Measurements from ENCODE around the gene MDFI.

Gene MDFI

GRCh38 chr6:41598670-41599014, 39.6 kb upstream of the MDFI start:
- no peak for DNase-seq (ENCODE audit: low spot score)
- no peaks in the 10 kb centered on the region for H3K9me3 Mint-ChIP-seq
- no peaks in the 10 kb centered on the region for H3K27me3 Mint-ChIP-seq (ENCODE audit: low read depth)
- H3K4me3 Mint-ChIP-seq, result no peak overlapping the region
- no peak overlapping the region for H3K27ac Mint-ChIP-seq
- H3K4me1 Mint-ChIP-seq (ENCODE audit: low read depth), result peaks cover 5% of the 10 kb centered on the region
- H3K36me3 Mint-ChIP-seq (ENCODE audit: low read depth), result no peaks in the 10 kb centered on the region

- H3K27ac Mint-ChIP-seq, result no peak overlapping the region
- DNase-seq (ENCODE audit: low spot score), result no peak
- no peaks in the 10 kb centered on the region for H3K9me3 Mint-ChIP-seq
- H3K4me1 Mint-ChIP-seq (ENCODE audit: low read depth), result peaks cover 5% of the 10 kb centered on the region
- no peak overlapping the region for H3K4me3 Mint-ChIP-seq
- no peaks in the 10 kb centered on the region for H3K27me3 Mint-ChIP-seq (ENCODE audit: low read depth)
- H3K36me3 Mint-ChIP-seq (ENCODE audit: low read depth), result no peaks in the 10 kb centered on the region
Measured at GRCh38 chr6:41599015-41599851, 39.0 kb upstream of the MDFI start.

- H3K4me1 Mint-ChIP-seq (ENCODE audit: low read depth), result peaks cover 5% of the 10 kb centered on the region
- H3K4me3 Mint-ChIP-seq, result no peak overlapping the region
- no peaks in the 10 kb centered on the region for H3K27me3 Mint-ChIP-seq (ENCODE audit: low read depth)
- no peaks in the 10 kb centered on the region for H3K36me3 Mint-ChIP-seq (ENCODE audit: low read depth)
- no peak overlapping the region for H3K27ac Mint-ChIP-seq
- no peaks in the 10 kb centered on the region for H3K9me3 Mint-ChIP-seq
- no peak for DNase-seq (ENCODE audit: low spot score)
Measured at GRCh38 chr6:41599852-41600445, 38.3 kb upstream of the MDFI start.

- Mint-ChIP-seq H3K27me3 (ENCODE audit: low read depth) (no peaks in the 10 kb centered on the region), H3K36me3 (ENCODE audit: low read depth) (no peaks in the 10 kb centered on the region), H3K9me3 (no peaks in the 10 kb centered on the region), H3K4me3 (no peak overlapping the region), H3K4me1 (ENCODE audit: low read depth) (peaks cover 5% of the 10 kb centered on the region), H3K27ac (no peak overlapping the region)
- no peak for DNase-seq (ENCODE audit: low spot score)
Measured at GRCh38 chr6:41600499-41601247, 37.6 kb upstream of the MDFI start.

- peaks cover 5% of the 10 kb centered on the region for H3K4me1 Mint-ChIP-seq (ENCODE audit: low read depth)
- no peak for DNase-seq (ENCODE audit: low spot score)
- H3K27me3 Mint-ChIP-seq (ENCODE audit: low read depth), result no peaks in the 10 kb centered on the region
- H3K4me3 Mint-ChIP-seq, result no peak overlapping the region
- no peak overlapping the region for H3K27ac Mint-ChIP-seq
- H3K36me3 Mint-ChIP-seq (ENCODE audit: low read depth), result no peaks in the 10 kb centered on the region
- no peaks in the 10 kb centered on the region for H3K9me3 Mint-ChIP-seq
Measured at GRCh38 chr6:41601248-41601549, 37.1 kb upstream of the MDFI start.

- Mint-ChIP-seq H3K27me3 (ENCODE audit: low read depth) (no peaks in the 10 kb centered on the region), H3K36me3 (ENCODE audit: low read depth) (no peaks in the 10 kb centered on the region), H3K4me1 (ENCODE audit: low read depth) (peaks cover 5% of the 10 kb centered on the region), H3K4me3 (no peak overlapping the region), H3K9me3 (no peaks in the 10 kb centered on the region), H3K27ac (no peak overlapping the region)
- DNase-seq (ENCODE audit: low spot score), result no peak
Measured at GRCh38 chr6:41602422-41602743, 35.9 kb upstream of the MDFI start.

- Mint-ChIP-seq H3K4me3 (peak overlapping the region; percentile 10), H3K27me3 (ENCODE audit: low read depth) (no peaks in the 10 kb centered on the region), H3K9me3 (no peaks in the 10 kb centered on the region), H3K27ac (no peak overlapping the region), H3K36me3 (ENCODE audit: low read depth) (no peaks in the 10 kb centered on the region), H3K4me1 (ENCODE audit: low read depth) (peaks cover 5% of the 10 kb centered on the region)
- DNase-seq (ENCODE audit: low spot score), result peak; percentile 68
Measured at GRCh38 chr6:41602864-41603608, 35.2 kb upstream of the MDFI start.

DNA sequence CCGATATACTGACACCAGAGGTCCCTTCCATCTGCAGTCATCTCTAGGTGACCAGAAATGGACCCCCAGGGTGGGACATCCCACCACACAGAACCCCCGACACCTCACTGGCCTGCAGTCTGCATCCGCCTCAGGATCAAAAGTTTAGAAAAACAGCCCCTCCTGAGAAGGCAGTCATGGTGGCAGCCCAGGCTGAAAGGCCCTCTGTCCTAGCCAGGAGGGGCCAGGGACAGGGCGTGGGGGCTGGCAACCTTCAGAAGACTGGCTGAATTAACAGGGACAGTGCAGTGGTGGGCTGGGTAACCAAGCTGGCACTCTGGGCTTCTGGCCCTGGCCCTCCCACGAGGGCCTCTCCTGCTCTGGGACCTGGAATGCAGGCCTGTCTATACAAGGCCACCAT, 34.3 kb upstream of the MDFI start:
- DNase-seq (ENCODE audit: low spot score), result no peak
- Mint-ChIP-seq H3K27ac (no peak overlapping the region), H3K4me3 (no peak overlapping the region), H3K4me1 (ENCODE audit: low read depth) (peaks cover 5% of the 10 kb centered on the region), H3K9me3 (no peaks in the 10 kb centered on the region), H3K27me3 (ENCODE audit: low read depth) (no peaks in the 10 kb centered on the region), H3K36me3 (ENCODE audit: low read depth) (no peaks in the 10 kb centered on the region)

- no peak for DNase-seq (ENCODE audit: low spot score)
- Mint-ChIP-seq H3K4me1 (ENCODE audit: low read depth) (peaks cover 5% of the 10 kb centered on the region), H3K27ac (no peak overlapping the region), H3K9me3 (no peaks in the 10 kb centered on the region), H3K27me3 (ENCODE audit: low read depth) (no peaks in the 10 kb centered on the region), H3K36me3 (ENCODE audit: low read depth) (no peaks in the 10 kb centered on the region), H3K4me3 (no peak overlapping the region)
Measured at GRCh38 chr6:41605649-41606048, 32.6 kb upstream of the MDFI start.

GRCh38 chr6:41607036-41607435, 31.2 kb upstream of the MDFI start:
- H3K9me3 Mint-ChIP-seq, result no peaks in the 10 kb centered on the region

DNA sequence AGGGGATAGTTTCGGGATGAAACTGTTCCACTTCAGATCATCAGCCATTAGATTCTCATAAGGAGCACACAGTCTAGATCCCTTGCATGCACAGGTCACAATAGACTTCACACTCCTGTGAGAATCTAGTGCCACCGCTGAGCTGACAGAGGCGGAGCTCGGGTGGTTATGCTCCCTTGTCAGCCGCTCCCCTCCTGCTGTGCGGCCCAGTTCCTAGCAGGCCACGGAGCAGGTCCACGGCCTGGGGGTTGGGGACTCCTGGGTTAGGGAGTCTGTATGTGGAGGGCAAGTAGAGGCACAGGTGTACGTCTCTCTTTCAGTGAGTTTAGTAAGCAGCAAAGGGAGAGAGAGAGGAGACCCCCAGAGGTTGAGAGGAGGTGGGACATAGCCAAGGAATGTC, 30.5 kb upstream of the MDFI start:
- Mint-ChIP-seq H3K36me3 (ENCODE audit: low read depth) (no peaks in the 10 kb centered on the region), H3K27me3 (ENCODE audit: low read depth) (peaks cover 3% of the 10 kb centered on the region), H3K4me1 (ENCODE audit: low read depth) (peaks cover 4% of the 10 kb centered on the region), H3K4me3 (no peak overlapping the region), H3K9me3 (peaks cover 4% of the 10 kb centered on the region), H3K27ac (no peak overlapping the region)
- no peak for DNase-seq (ENCODE audit: low spot score)

More at GRCh38 chr6:41607036-41607435, 31.2 kb upstream of the MDFI start:
- Mint-ChIP-seq H3K27me3 (ENCODE audit: low read depth) (no peaks in the 10 kb centered on the region), H3K4me3 (no peak overlapping the region), H3K27ac (no peak overlapping the region), H3K36me3 (ENCODE audit: low read depth) (no peaks in the 10 kb centered on the region), H3K4me1 (ENCODE audit: low read depth) (peaks cover 5% of the 10 kb centered on the region)
- no peak for DNase-seq (ENCODE audit: low spot score)

- H3K27ac Mint-ChIP-seq, result no peak overlapping the region
- no peak for DNase-seq (ENCODE audit: low spot score)
- H3K4me1 Mint-ChIP-seq (ENCODE audit: low read depth), result peaks cover under 1% of the 10 kb centered on the region
- peaks cover 8% of the 10 kb centered on the region for H3K27me3 Mint-ChIP-seq (ENCODE audit: low read depth)
- H3K36me3 Mint-ChIP-seq (ENCODE audit: low read depth), result no peaks in the 10 kb centered on the region
- no peak overlapping the region for H3K4me3 Mint-ChIP-seq
- peaks cover 9% of the 10 kb centered on the region for H3K9me3 Mint-ChIP-seq
Measured at GRCh38 chr6:41608443-41609151, 29.7 kb upstream of the MDFI start.

GRCh38 chr6:41614715-41615114, 23.6 kb upstream of the MDFI start:
- Mint-ChIP-seq H3K4me3 (no peak overlapping the region), H3K27ac (no peak overlapping the region), H3K9me3 (peaks cover 9% of the 10 kb centered on the region), H3K4me1 (ENCODE audit: low read depth) (no peaks in the 10 kb centered on the region), H3K36me3 (ENCODE audit: low read depth) (no peaks in the 10 kb centered on the region), H3K27me3 (ENCODE audit: low read depth) (peaks cover 12% of the 10 kb centered on the region)
- DNase-seq (ENCODE audit: low spot score), result no peak
